Measurements from ENCODE around the gene HNRNPU.

The HNRNPU gene

DNA sequence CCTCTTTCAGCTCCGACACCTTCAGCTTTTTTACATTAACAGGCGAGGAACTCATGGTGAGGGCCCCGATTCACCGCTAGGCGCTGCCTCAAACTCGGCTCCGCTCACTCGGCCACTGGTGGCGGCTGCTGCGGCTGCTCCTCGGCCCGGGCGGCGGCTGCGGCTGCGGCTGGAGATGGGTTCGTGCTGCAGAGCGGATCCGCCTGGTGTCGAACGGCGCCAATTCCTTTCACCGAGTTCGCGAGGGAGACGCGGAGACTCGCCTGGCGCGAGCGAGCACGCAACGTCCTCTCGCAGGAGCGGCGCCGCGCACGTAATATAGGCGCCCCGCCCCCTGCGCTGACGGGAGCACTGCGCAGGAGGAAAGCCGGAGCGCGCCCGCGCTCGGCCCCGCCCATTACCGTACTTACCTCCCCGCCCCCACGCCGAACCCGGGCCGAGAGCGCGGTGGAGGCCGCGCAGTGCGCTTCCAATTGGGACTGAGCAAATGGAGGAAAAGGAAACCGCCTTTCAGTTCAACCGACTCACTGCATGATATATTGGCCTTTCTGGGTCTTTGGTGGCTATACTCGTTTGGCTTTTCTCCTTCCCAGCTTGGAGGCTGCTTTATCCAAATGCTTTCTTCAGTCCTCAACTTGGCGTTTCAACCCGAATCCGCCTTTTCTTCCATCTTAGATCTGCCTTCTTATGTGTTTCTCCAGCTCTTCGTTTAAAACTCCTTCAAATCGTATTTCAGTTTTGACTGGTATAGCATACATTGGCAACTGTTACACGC is at the start of gene HNRNPU:
HNRNPU (minus strand) TSS at position 291 of the 775 bp plus-strand sequence; CDS start at position 55, 236 bp downstream.
- peak; percentile 60 to 65 for ATAC-seq

GRCh38 chr1:244913806-244914205 is 49.5 kb upstream of the HNRNPU start:
- no peak for ATAC-seq

DNA sequence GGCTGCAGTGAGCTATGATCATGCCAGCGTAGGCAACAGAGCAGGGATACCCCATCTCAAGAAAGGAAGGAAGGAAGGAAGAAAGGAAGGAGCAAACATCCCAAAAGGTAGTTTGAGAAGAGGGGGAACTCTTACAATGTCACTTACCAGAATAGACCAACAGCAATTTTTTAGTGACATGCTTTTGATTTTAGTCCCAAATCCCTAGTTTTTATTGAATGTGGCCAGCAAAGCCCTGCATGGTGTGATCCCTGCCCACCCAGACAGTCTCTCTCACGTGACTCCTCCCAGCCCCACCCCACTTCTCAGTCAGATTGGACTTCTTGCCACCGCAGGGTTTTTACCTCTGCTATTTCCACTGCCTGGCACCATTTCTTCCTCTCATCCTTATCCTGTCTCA is 39.8 kb upstream of the HNRNPU start:
- ATAC-seq = no peak

DNA sequence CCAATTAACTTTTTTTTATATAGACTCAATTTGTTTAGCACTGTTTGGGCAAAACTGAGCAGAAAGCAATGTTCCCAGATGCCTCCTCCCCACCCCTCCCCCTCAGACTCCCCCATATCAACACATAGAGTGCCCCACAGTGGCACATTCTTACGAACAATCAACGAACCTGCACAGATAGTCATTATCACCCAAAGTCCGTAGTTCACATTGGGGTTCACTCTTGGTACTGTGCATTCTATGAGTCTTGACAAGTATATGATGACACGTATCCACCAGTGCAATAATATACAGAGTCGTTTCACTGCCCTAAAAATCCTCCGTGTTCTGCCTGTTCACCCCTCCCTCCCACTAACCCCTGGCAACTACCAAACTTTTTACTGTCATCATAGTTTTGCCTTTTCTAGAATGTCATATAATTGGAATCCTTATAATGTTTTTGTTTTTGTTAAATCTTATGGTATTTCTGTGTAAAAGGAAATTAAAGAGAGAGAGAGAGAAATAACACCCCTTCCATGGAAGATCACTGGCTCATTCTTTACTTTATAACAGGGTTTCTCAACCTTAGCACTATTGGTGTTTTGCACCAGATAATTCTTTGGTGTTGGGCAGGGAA is 37.2 kb upstream of the HNRNPU start:
- no peak for ATAC-seq

DNA sequence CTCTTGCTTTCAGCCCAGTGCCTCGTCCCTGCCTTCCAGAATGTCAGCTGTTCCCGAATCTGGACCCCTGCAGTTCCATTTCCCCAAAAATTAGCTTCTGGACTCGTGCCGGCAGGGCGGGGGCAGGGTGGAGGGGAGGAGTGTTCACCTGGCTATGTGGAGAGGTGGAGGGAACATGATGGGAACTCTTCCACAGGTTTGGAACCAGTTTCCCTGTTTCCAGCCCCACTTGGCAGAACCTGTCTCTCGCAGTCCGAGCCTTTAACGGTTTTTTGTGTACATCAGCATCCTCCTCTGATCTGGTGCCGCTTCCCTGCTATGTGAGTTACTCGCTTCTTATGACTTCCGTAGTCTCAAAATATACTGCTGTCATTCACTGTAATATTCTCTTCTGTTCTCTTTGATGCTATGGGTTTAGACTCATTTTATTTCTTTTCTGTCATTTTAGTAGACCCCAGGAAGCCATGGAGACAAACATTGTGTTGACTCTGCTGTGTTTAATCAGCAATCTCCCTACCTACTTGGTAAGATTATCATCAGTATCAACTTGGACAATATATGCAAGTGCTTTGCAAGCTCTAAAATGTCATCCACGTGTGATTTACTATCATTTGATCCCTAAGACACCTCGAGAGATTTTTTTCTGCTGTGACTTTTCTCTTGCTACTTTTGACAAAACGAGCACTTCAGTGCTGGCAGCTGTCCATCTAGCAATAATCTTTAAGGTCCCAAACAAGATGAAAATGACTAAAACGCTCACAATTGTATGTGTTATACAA is 33.3 kb upstream of the HNRNPU start:
- no peak for ATAC-seq

- ATAC-seq = no peak
Measured at GRCh38 chr1:244896550-244896949, 32.2 kb upstream of the HNRNPU start.

GRCh38 chr1:244893836-244894235 is 29.5 kb upstream of the HNRNPU start:
- no peak for ATAC-seq

DNA sequence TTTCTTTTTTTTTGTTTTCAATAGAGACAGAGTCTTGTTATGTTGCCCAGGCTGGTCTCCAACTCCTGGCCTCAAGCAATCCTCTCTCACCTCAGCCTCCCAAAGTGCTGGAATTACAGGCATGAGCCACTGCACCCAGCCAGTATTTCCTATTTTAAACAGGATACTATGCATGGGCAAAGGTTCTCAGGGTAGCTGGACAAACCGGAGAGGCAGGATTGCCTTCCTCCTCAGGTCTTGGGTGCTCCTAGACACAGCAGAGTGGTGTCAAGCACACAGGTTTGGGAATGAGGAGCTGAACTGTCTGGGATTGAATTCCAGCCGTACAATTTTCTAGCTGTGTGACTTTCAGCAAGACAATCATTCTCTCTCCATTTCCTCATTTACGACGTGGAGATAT is 22.9 kb upstream of the HNRNPU start:
- no peak for ATAC-seq

GRCh38 chr1:244881552-244882280 is 17.4 kb upstream of the HNRNPU start:
- ATAC-seq = no peak

GRCh38 chr1:244878681-244879080 is 14.3 kb upstream of the HNRNPU start:
- ATAC-seq = no peak

DNA sequence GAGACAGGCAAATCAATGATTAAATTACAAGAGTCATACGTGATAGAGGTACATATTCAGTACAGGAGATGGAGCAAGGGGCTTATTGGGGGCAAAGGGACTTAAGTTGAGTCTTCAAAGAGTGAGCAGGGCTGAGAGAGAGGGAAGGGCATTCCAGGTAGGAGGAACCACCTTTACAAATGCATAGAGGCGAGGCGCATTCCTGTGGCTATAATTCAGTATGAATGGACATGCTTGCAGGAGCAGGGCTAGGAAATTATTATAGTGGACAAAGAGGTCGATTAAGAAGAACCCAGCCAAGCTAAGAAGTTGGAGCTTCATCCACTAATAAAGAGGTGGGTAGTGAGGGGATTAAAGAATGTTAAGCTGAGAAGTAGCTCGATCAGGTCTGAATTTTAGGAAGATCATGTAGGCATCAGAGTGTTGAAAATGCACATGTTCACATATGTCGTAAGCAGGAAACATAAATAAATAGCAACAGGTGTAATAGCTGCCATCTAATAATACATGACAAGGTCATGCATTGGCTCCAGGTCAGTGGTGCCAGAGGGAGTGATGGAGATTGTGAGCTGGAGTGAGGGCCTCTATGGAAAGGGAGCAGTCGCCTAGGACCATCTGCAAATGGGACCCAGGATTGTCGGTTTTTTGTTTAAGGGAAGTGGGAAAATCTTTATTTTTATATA is 12.0 kb upstream of the HNRNPU start:
- no peak for ATAC-seq

DNA sequence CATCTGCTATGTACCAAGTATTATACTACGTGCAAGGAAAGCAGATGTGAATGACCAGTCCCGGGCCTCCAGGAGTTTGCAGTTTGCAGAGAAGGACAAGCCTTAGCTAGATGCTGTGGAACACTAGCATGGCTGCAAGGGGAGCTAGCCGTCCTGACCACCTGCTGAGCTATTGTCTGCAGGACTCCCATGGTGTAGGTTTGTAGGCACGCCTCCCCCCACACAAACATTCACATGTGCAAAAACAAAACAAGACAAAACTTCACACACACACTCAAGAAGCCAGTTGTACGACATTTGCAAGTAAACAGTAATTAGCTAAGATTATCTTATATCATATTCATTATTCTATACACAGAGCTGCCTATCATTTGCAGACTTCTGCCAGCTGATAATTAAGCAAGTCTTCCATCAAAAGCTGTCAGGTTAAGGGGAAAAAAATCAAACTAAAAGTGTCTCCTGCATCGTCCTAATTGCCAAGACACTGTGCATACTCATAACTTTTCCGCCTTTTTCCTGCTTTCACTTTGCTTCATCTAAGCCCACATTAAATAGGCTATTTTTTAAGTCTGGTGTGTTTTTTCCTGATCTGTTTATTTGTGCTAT is 10.7 kb upstream of the HNRNPU start:
- ATAC-seq = no peak

DNA sequence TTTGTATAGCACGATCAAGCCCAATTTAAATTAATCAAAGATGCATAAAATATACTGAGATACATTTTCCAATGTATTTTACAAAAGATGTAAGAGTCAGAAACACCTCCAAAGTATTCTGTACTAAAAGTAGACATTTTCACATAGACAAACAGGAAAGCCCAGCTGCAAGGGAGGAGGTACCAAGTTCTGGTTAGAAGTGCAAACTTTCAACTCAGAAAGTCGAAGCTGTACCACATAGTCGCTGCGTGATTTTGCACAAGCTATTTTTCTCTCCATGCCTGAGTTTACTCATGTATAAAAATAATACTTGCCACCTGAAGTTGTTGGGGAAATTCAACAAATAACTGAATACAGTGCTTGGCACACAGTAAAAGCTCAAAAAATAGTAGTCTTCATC is 5.6 kb upstream of the HNRNPU start:
- no peak for ATAC-seq

DNA sequence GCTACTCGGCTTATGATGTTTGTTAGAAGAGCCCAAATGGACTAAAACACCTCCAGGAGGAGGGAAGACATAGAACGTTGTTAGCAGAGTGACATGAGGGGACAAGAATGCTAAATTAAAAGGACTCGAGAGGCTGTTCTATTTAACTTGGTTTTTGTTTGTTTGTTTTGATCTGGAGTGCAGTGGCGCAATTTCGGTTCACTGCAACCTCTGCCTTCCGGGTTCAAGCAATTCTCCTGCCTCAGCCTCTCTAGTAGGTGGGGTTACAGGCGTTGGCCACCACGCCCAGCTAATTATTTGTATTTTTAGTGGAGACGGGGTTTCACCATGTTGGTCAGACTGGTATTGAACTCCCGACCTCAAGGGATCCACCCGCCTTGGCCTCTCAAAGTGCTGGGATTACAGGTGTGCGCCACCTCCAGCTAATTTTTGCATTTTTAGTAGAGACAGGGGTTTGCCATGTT is 5.1 kb upstream of the HNRNPU start:
- ATAC-seq = no peak

DNA sequence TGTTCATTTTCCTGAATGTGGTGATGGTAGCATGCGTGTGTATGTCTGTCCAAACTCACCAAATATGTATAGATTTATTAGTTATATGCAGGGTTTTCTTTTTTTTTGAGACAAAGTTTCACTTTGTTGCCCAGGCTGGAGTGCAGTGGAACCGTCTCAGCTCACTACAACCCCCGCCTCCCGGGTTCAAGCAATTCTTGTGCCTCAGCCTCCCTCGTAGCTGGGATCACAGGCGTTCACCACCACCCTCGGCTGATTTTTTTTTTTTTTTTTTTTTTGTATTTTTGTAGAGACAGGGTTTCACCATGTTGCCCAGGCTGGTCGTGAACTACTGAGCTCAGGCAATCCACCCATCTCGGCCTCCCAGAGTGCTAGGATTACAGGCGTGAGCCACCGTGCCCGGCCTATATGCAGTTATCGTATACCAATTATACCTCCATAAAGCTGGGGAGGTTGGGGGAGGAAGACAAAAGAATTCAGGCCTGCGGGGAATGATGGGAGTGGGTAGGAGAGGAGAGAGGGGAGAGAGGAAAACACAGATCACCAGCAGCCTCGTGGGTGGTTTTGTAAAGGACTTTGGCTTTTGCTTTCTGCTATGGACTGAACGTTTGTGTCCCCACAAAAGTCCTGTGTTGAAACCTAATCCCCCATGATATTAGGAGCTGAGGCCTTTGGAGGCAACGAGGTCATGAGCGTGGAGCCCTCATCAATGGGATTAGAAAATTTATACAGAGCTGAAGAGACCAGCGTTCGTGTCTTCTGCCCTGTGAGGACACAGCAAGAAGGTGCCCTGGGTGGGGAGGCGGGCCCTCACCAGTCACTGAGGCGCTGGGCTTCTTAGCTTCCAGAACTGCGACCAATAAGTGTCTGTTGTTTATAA is 4.4 kb upstream of the HNRNPU start:
- ATAC-seq = no peak

GRCh38 chr1:244866355-244866754 is 2.0 kb upstream of the HNRNPU start:
- no peak for ATAC-seq

DNA sequence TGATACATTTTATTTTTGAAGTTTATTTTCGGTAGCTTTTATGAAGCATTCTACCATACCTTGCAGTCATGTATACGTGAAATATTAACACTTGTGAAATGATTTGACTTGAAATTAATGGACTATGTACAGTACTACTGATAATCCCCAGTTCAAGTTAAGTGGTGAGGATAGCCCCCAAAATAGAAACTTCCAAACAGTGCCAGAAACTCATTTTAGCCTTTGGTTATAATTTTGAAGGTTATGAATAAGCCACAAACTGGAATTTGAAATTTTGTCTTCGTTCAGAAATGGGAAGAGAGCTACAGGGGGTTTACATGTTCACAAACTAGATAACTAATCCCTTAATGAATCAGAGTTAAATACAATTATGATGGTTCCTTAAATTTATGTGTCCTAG is 1.5 kb upstream of the HNRNPU start:
- ATAC-seq = no peak

DNA sequence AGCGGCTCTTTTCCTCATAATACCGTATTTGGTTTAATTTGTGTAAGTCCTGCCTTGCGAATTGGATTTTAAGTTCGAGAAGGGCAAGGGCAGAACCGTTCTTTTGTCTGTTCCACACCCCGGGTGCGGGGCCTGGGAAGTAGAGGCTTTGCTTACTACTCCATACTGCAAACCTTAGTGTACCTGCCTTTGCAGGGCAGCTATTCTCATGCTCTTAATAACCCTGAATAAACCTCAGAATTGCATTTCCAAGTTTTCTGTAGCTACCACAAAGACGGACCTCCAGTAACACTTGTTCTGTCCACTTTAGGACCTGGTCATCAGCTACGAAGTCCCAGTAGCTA is 657 bp upstream of the HNRNPU start:
- ATAC-seq = no peak

DNA sequence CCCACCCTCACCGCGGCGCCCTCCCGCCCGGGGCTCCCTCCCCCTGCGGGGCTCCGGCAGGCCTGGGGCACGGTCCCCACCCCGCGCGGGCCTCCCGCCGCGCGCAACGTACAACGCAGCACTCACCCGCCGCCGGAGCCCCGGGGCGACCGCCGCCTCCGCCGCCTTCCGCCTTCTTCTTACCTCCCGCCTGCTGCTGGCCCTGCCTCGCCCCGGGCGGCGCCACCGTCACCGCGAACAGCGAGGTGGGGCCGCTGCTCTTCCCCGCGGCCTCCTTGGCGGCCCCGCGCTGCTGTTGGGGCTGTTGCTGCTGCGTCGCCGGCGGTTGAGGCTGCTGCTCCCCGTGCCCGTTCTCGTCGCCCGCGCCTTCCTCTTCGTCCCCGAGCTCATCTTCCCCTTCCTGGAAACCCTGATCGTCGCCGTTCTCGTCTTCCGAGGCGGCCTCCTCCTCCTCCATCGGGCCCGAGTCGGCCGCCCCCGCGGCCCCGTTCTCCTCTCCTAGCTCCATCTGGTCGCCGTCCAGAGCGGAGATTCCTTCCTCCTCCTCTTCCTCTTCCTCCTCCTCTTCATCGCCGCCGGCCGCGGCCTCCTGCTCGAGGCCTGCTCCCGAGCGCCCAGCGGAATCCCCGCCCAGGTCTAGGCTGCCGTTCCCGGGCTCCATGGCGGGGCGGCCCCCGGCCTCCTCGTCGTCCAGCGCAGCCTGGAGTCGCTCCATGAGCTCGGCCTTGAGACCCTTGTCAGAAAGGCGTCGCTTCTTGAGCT is 671 bp downstream of the HNRNPU start:
- peak in 1 of 2 donors; percentile 0 for ATAC-seq
